Activated CD8-positive, alpha-beta memory T cell treated with anti-CD3 and anti-CD28 coated beads, Interleukin-2, amount 10 ng/mL, durations not matched to agents 7 days and 5 days (primary cell): ENCODE results near the gene C3orf20. TPM values are rescaled to one million over a fixed set of nuclear protein-coding genes. Genes with fewer than 3 reads are reported as not detected.

Source experiments
- ATAC-seq: fragments of 150-1000 bp; cut with Tn5 transposase; one replicate; pipeline ENCODE4 v1.10.0; 2021; ENCODE audit warnings: moderate library complexity
- CTCF ChIA-PET: fragments of 350-600 bp; sonication (Branson Sonifier 250); formaldehyde crosslinking; loops from one replicate; lab custom pipeline; 2021; ENCODE audit warnings: antibody characterized with exemption; lab: Charles Lee
- DNase-seq: peaks from one replicate; pipeline ENCODE4 v3.0.0-alpha.2; 2020
- H3K27ac Mint-ChIP-seq: one replicate; pipeline ENCODE4 v1.8.0; 2021; ENCODE audit warnings: mild to moderate bottlenecking, mixed read lengths
- H3K27me3 Mint-ChIP-seq: one replicate; pipeline ENCODE4 v1.8.0; 2021; ENCODE audit warnings: mixed read lengths
- H3K36me3 Mint-ChIP-seq: one replicate; pipeline ENCODE4 v1.8.0; 2021; ENCODE audit warnings: mild to moderate bottlenecking, mixed read lengths
- H3K4me1 Mint-ChIP-seq: one replicate; pipeline ENCODE4 v1.8.0; 2021; ENCODE audit warnings: mixed read lengths
- H3K4me3 Mint-ChIP-seq: one replicate; pipeline ENCODE4 v1.8.0; 2021; ENCODE audit warnings: mild to moderate bottlenecking, moderate library complexity, mixed read lengths
- H3K9me3 Mint-ChIP-seq: one replicate; pipeline ENCODE4 v1.8.0; 2022; ENCODE audit warnings: low read depth, mixed read lengths
- total RNA-seq, 2 experiments: library from RNA; stranded (reverse); gene quantifications; one replicate each; pipeline ENCODE4 v1.2.3, GENCODE V29; 2021

C3orf20 gene
- total RNA-seq, 2 experiments from 2014 or later: 0.16 TPM; not detected in 1

DNA sequence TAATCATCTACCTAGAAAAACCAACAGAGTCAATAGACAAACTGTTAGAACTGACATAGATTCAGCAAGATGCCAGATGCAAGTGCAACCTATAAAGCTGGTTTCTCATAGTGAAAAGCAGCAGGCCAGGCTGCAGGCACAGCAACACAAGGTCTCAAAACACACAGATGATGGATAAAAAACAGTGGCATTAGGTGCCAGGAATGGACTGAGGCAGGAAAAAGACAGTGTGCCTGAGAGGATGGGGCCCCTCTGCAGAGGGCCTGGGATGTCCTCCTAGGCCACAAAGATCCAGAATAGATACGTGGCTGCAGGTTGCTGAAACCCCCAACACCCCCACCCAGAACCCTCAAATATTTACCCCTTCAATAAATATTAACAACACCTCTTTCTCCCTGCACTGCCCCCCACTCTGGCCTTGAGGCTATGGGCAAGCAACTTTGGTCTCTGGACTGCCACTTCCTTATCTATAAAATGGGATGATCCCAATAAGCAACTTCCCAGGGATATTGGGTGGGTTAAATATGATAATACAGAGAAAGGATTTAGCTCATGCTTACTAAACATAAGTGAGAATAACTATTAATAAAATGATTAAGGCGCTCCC, 108.6 kb downstream of the C3orf20 start:
- DNase-seq: no peak
- no peak for ATAC-seq
- H3K4me1 Mint-ChIP-seq: no peaks in the 10 kb centered on the region
- no peaks in the 10 kb centered on the region for H3K36me3 Mint-ChIP-seq
- no peak overlapping the region for H3K4me3 Mint-ChIP-seq
- no peak overlapping the region for H3K27ac Mint-ChIP-seq
- H3K9me3 Mint-ChIP-seq: no peaks in the 10 kb centered on the region
- CTCF ChIA-PET: interaction anchor here (0.7 kb wide), 1 partner anchor 138 kb away, joined by 4 read pairs; no protein-coding TSS in a partner anchor
- peaks cover 30% of the 10 kb centered on the region for H3K27me3 Mint-ChIP-seq

DNA sequence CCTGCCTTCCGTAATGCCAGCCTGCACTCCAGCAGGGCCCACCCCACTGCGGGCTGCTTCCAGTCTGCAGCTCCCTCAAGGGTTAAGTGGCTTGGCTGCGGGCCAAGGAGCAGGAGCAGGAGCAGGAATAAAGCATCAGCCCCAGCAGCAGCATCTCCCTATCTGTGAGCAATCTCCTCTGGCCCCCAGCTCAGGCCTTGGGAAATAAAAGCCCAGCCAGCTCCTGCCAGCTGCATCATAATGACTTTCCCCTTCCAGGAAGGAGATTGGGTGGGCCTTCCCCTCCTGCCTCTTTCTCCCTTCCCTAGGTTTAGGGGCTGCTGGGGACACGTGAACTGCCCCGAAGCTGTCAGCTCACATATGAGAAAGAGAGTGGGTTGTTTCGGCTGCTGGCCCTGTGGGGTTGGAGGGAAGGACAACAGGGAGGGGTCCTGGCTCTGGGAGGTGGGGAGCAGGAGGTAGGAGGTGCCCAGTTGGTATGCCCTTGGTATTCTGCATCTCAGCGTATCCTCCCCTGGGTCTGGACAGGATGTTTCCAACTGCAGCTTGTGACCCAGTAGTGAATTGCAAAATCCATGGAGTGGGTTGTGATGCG, 109.2 kb downstream of the C3orf20 start:
- Mint-ChIP-seq H3K27ac (no peak overlapping the region), H3K9me3 (no peaks in the 10 kb centered on the region), H3K27me3 (peaks cover 24% of the 10 kb centered on the region), H3K4me3 (no peak overlapping the region), H3K4me1 (no peaks in the 10 kb centered on the region), H3K36me3 (no peaks in the 10 kb centered on the region)
- DNase-seq: no peak
- CTCF ChIA-PET: no interaction called here
- no peak for ATAC-seq

DNA sequence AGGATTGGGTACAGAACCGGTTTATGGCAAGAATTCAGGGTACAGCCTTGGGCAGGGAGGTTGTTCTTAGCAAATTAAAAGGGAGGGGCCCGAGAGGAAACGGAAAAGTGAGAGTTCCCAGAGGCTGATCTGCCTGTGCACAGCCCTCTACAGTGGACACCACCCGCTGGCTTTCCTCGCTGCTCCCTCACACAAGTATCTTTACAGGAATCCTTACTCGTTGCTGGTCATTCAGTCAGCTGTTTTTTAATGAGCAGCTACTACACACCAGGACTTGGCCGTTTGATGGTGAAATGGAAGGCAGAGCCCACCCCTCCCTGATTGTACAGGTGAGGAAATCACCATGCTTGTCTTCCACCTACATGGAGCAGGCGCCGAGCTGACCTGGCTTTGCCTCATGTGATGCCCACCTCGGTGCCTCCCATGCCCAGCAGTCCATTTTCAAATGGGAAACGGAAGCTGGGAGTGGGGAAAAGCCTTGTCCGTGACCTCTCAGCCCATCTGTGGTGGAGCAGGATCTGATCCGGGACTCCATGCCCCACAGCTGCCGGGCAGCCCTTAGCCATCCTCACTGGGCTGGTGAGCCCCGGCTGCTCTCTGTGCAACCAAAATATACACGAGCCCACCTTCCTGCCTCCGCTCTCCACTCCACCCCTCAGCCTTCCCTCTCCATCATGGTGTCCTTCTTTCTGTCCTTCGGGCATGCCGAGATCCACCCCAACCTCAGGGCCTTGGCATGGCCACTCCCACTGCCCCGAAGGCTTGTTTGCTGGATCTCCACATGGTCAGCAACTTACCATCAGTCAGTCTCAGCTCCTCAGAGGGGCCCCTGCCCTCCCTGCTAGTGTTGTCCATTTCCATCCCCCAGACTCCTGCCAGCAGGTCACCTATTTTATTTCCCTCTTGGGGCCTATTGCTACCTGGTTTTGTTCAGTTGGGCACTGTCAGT, 110.5 kb downstream of the C3orf20 start:
- Mint-ChIP-seq H3K36me3 (no peaks in the 10 kb centered on the region), H3K27ac (no peak overlapping the region), H3K27me3 (peaks cover 25% of the 10 kb centered on the region), H3K4me1 (no peaks in the 10 kb centered on the region), H3K9me3 (no peaks in the 10 kb centered on the region), H3K4me3 (no peak overlapping the region)
- ATAC-seq (no peak), DNase-seq (no peak)
- CTCF ChIA-PET: no interaction called here

DNA sequence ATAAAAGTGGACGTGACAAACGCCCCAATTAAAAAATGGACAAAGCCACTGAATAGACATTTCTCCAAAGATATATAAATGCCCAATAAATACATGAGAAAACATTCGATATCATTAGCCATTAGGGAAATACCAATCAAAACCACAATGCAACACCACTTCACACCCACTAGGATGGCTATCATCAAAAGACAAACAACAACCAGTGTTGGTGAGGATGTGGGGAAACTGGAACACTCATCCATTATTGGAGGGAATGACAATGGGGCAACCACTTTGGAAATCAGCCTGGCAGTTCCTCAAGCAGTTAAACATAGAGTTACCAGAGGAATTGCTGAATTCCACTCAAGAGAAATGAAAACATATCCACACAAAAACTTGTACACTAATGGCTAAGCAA, 111.4 kb downstream of the C3orf20 start:
- H3K9me3 Mint-ChIP-seq: no peaks in the 10 kb centered on the region
- no peaks in the 10 kb centered on the region for H3K4me1 Mint-ChIP-seq
- H3K27me3 Mint-ChIP-seq: peaks cover 26% of the 10 kb centered on the region
- no peaks in the 10 kb centered on the region for H3K36me3 Mint-ChIP-seq
- H3K27ac Mint-ChIP-seq: no peak overlapping the region
- no peak for DNase-seq
- CTCF ChIA-PET: no interaction called here
- no peak for ATAC-seq
- H3K4me3 Mint-ChIP-seq: no peak overlapping the region

DNA sequence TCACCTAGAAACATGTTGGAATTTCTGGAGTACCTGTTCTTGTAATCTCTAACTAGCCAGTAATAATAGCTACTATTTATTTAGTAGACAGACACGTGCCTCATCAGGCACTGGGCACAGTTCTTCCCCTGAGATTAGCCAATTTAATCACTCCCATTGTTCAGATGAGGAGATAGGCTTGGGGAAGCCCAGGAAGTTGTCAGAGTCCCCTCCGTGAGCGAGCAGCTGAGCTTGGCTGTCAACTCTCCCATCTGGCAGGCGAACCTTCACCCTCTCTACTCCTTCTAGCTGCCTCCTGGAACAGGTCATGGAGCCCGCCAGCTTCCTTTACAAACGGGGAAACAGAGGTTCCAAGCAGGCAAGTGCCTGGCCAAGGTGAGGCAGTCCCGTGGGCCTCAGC, 112.7 kb downstream of the C3orf20 start:
- H3K9me3 Mint-ChIP-seq: no peaks in the 10 kb centered on the region
- no peak overlapping the region for H3K4me3 Mint-ChIP-seq
- H3K27ac Mint-ChIP-seq: no peak overlapping the region
- DNase-seq (no peak), ATAC-seq (no peak)
- CTCF ChIA-PET: interaction anchor here (1.1 kb wide), 1 partner anchor 584 kb away, joined by 4 read pairs; no protein-coding TSS in a partner anchor
- H3K36me3 Mint-ChIP-seq: no peaks in the 10 kb centered on the region
- H3K27me3 Mint-ChIP-seq: peaks cover 24% of the 10 kb centered on the region
- no peaks in the 10 kb centered on the region for H3K4me1 Mint-ChIP-seq

DNA sequence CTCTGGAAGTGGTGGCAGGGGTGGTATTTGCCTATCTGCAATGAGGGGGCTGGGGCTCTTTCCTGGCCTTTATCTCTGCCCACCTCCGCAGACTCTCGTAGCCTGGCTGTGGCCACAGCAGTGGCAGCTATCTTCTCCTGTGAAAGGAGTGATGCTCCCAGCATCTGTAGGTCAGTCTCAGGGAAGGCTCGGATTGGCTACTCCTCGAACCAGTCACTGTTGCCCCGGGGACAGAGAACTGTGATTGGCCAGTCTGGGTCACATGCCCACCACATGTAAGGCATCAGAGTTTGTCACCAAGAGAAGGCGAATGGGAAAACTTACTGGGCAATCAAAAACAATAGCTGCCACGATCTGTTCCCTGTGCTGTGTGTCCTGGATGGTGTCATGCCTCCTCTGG, 113.7 kb downstream of the C3orf20 start:
- Mint-ChIP-seq H3K4me1 (no peaks in the 10 kb centered on the region), H3K27ac (no peak overlapping the region), H3K27me3 (peaks cover 23% of the 10 kb centered on the region), H3K36me3 (no peaks in the 10 kb centered on the region), H3K9me3 (no peaks in the 10 kb centered on the region), H3K4me3 (no peak overlapping the region)
- DNase-seq (no peak), ATAC-seq (no peak)
- CTCF ChIA-PET: interaction anchor here (1.3 kb wide), 1 partner anchor 153 kb away, joined by 3 read pairs; no protein-coding TSS in a partner anchor

DNA sequence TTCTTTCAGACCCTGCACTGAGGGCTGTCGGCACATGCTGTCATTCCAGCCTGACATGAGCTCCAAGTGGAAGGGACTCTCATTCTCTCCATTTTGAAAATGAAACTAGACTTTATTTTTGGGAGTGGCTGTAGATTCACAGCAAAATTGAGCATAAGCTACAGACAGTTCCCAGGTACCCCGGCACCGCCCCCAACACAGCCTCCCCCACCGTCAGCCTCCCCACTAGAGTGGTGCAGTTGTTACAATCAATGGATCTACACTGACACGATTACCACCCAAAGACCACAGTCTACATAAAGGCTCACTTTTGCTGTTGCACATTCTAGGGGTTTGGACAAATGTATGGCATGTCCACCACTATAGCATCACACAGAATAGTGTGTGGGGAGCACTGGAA, 114.3 kb downstream of the C3orf20 start:
- Mint-ChIP-seq H3K9me3 (no peaks in the 10 kb centered on the region), H3K27me3 (peaks cover 25% of the 10 kb centered on the region), H3K4me1 (no peaks in the 10 kb centered on the region), H3K4me3 (no peak overlapping the region), H3K27ac (no peak overlapping the region), H3K36me3 (no peaks in the 10 kb centered on the region)
- DNase-seq (no peak), ATAC-seq (no peak)
- CTCF ChIA-PET: interaction anchor here (1.3 kb wide), 1 partner anchor 153 kb away, joined by 3 read pairs; no protein-coding TSS in a partner anchor

DNA sequence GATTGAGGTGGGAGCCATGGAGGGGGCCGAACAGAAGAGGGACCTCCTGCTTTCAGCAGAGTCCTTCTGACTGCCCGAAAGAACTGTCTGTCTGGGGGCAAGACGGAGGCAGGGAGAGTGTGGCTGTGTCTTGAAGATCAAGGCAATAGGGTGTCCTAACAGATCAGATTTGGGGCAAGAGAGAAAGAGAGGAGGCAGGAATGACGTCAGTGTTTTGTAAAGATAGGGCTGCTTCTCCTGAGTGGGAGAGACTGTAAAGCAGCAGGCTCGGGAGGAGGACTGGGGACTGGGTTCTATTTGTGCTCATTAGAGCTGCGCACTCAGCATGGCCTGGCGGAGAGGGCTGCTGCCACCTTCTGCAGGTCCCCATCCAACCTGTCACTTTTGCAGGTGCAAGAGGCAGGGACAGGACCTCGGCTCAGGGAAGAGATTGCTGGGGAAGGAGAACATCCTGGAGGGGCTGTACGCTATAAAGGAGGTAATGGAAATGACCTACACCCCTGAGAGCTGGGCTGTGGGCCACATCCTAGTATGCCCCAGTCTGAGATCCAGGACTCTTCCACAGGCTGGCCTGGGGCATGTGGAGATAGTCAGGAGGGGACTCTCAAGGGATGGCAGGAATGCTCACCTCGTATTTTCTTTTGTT, 114.8 kb downstream of the C3orf20 start:
- no peak overlapping the region for H3K27ac Mint-ChIP-seq
- DNase-seq: no peak
- no peaks in the 10 kb centered on the region for H3K9me3 Mint-ChIP-seq
- no peaks in the 10 kb centered on the region for H3K36me3 Mint-ChIP-seq
- ATAC-seq: no peak
- CTCF ChIA-PET: interaction anchor here (1.0 to 3.3 kb wide), 2 partner anchors 9 to 130 kb away, joined by 4 to 37 read pairs; no protein-coding TSS in a partner anchor
- H3K27me3 Mint-ChIP-seq: peaks cover 30% of the 10 kb centered on the region
- H3K4me3 Mint-ChIP-seq: no peak overlapping the region
- no peaks in the 10 kb centered on the region for H3K4me1 Mint-ChIP-seq

DNA sequence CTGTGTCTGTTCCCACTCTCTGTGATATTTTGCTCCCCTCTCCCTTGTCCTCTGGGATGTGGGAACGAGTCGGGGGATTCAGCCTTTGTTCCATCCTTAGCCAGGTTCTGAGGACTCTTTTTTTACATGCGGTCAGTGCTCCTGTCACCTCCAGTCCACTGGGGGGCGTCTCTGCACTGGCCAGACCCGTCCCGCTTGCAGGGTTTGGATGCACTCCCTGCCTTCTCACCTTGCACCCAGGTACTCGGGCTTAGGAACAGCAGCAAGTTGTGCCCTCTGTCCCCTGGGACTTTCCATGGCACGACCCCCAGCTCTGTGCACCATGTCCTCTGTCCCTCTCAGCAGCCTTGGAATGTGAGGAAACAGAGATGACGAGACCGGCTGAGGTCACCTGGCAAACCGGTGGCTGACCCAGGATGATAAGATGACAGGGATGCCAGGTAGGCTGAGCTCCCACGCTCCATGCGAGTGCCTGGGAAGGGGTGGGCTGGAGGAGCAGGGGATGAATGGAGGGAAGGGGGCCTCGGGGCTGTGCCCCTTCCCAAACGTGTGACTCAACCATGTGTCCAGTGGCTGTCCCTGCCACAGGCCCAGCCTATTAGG, 116.5 kb downstream of the C3orf20 start:
- Mint-ChIP-seq H3K4me1 (no peaks in the 10 kb centered on the region), H3K27ac (no peak overlapping the region), H3K9me3 (no peaks in the 10 kb centered on the region), H3K4me3 (no peak overlapping the region), H3K27me3 (peaks cover 30% of the 10 kb centered on the region), H3K36me3 (no peaks in the 10 kb centered on the region)
- DNase-seq: peak; percentile 69
- ATAC-seq: peak; percentile 76
- CTCF ChIA-PET: interaction anchor here (1.4 to 3.3 kb wide), 2 partner anchors 11 to 129 kb away, joined by 3 to 37 read pairs; no protein-coding TSS in a partner anchor

DNA sequence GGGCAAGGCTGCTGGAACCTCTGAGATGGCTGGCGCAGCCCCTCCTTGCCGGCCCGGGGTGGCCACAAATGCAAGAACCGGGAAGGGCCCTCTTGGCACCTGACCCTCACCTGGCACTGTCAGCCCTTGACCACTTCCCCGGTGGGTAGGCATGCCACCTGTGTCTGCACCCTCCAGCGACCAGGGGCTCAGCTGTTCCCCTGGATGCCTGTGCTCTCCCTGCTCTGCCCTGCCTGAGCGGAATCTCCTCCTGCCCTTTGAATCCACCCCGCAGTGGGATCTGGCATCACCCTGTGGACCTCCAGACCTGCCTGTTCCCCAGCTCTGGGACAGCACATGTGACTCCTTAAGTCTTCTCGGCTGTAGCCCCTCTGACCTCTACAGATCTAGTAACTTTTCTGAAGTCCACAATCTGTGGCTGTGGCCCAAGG, 117.8 kb downstream of the C3orf20 start:
- H3K9me3 Mint-ChIP-seq: no peaks in the 10 kb centered on the region
- CTCF ChIA-PET: interaction anchor here (1.4 to 3.3 kb wide), 2 partner anchors 12 to 127 kb away, joined by 3 to 37 read pairs; no protein-coding TSS in a partner anchor
- no peak overlapping the region for H3K27ac Mint-ChIP-seq
- ATAC-seq (no peak), DNase-seq (no peak)
- no peak overlapping the region for H3K4me3 Mint-ChIP-seq
- no peaks in the 10 kb centered on the region for H3K36me3 Mint-ChIP-seq
- peaks cover 30% of the 10 kb centered on the region for H3K27me3 Mint-ChIP-seq
- H3K4me1 Mint-ChIP-seq: no peaks in the 10 kb centered on the region

DNA sequence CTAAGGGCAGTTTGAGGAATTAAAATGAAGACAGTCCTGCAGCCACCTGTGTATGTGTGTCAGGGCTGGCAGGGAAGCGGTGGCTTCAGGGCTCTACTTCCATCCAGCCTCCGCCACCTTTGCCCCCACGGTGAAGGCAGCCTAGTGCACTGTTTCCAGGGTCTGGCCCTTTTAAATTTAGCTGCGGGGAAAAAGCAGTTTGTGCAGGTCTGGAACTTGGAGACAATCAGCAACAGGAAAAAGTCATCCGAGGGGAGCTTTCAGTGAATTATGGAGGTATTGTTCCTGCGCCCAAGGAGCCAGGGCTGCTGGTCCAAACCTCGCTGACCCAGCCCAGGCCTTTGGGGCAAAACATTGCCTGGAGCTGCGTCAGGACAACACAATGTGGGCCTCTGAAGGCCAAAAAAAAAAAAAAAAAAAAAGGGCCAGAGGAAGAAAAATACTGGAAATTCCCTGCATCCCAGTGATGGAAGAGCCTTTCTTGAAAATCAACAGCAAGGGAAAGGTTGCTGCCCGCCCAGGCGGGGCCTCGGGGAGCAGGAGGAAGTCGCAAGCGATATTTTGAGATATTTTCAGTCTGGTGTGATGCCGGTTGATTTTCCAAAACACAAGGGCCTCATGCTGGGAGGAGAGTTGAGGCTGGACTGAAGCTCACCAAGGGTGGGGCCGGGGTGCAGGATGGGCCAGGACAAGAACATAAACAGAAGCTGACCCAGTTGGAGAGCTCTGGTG, 118.4 kb downstream of the C3orf20 start:
- DNase-seq (no peak), ATAC-seq (no peak)
- peaks cover 30% of the 10 kb centered on the region for H3K27me3 Mint-ChIP-seq
- H3K4me1 Mint-ChIP-seq: no peaks in the 10 kb centered on the region
- no peak overlapping the region for H3K27ac Mint-ChIP-seq
- no peak overlapping the region for H3K4me3 Mint-ChIP-seq
- CTCF ChIA-PET: interaction anchor here (1.0 to 3.3 kb wide), 4 partner anchors 12 to 158 kb away, joined by 3 to 37 read pairs (median 6); no protein-coding TSS in a partner anchor
- H3K9me3 Mint-ChIP-seq: no peaks in the 10 kb centered on the region
- no peaks in the 10 kb centered on the region for H3K36me3 Mint-ChIP-seq

DNA sequence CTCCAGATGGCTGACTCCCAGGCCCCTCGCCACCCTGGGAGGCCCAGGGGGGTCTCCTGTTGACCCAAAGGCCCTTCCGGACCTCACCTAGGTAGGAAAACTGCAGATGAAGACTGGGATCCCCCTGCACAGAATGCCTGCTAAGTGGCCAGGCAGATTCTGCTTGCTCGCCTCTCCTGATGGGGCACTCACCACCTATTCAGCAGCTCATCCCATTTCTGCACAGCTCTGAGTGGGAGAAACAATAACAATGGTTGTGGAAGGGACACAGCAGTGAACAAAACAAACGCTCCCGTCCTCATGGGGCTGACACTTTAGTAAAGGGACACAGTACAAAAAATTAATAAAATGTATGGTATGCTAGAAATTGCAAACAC, 118.9 kb downstream of the C3orf20 start:
- CTCF ChIA-PET: interaction anchor here (1.0 to 1.1 kb wide), 2 partner anchors 13 to 158 kb away, joined by 5 to 8 read pairs; no protein-coding TSS in a partner anchor
- Mint-ChIP-seq H3K27ac (no peak overlapping the region), H3K27me3 (peaks cover 30% of the 10 kb centered on the region), H3K4me3 (no peak overlapping the region), H3K4me1 (no peaks in the 10 kb centered on the region), H3K9me3 (no peaks in the 10 kb centered on the region), H3K36me3 (no peaks in the 10 kb centered on the region)
- DNase-seq (no peak), ATAC-seq (no peak)
